Measurements from ENCODE around the gene ALCAM. TPM values are rescaled to one million over a fixed set of nuclear protein-coding genes. Genes with fewer than 3 reads are reported as not detected.

Gene ALCAM
- total and polyA plus RNA-seq, 2 donors (not counting 3 experiments of a cell fraction or from before 2014, with no cell fraction given) = 46.3 to 118 TPM

DNA sequence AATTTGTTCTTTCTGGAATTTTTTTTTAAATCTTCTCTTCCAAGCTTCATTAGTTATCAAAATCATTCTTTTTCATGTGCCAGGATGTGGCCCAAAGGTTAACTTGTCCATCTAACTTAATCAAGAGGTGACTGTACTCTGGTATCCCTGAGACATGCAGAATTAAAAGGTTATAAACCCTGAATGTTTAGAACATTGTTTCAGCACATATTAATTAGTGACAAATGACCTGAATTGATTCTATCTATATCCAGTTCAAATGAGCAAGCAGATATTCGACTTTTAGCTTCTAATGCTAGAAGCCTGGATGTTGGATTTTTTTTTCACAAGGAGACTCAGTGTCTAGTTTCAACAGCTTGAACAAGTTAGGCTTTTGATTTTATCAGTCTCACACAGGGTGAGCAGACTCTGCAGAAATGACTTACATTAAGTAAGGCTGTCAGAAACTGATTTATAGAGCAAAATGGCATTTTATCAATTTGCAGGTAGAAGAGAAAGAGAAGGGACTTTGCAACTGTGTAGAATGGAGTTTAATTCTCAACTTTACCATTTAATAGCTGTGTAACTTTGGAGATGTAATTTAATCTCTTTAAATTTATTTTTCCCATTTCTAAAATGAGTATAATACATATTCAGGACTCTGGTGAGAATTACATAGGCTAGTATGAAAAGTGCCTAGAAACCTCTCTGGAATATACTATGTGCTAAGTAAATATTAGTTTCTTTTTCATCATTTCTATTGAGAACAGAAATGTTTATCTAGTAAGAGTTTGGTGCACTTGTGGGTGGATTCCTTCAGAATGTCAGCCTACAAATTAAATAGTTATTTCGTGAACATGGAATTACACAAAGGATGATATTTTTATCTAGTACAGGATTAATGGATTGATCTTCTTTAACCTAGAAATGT lies 100.0 kb downstream of the ALCAM start:
- DNase-seq (ENCODE audit: low read depth, low spot score) (no peak), FAIRE-seq (no peak)
- Histone ChIP-seq H3K4me3 (replicated peaks in 1 of 3; ENCODE audit: insufficient read depth in 1 of 3, low read depth in 1 of 3, low read length in 3 of 3) (no peak overlapping the region), H3K4me2 (ENCODE audit: insufficient read depth, low read length) (no peak overlapping the region), H3K9me3 (replicated peaks; ENCODE audit: control insufficient read depth, insufficient read depth, low read length) (no peaks in the 10 kb centered on the region), H2AFZ (ENCODE audit: low read depth, low read length) (no peak overlapping the region), H3K4me1 (ENCODE audit: control insufficient read depth, extremely low read depth, insufficient read depth, low read length) (peaks cover 10% of the 10 kb centered on the region), H3K27me3 (ENCODE audit: control insufficient read depth in 2 of 2, insufficient read depth in 2 of 2, low read length in 2 of 2) (no peaks in the 10 kb centered on the region), H3K79me2 (ENCODE audit: control insufficient read depth, insufficient read depth, low read length) (peaks cover 13% of the 10 kb centered on the region), H3K36me3 (ENCODE audit: control insufficient read depth in 2 of 2, extremely low read depth in 1 of 2, insufficient read depth in 2 of 2, low read length in 2 of 2) (no peaks in the 10 kb centered on the region), H3K9me1 (replicated peaks; ENCODE audit: control insufficient read depth, extremely low read depth, insufficient read depth, low read length) (no peaks in the 10 kb centered on the region), H3K27ac (ENCODE audit: insufficient read depth, low read depth, low read length) (no peak overlapping the region), H3K9ac (replicated peaks; ENCODE audit: extremely low read depth, insufficient read depth, low read length) (no peak overlapping the region), H4K20me1 (replicated peaks; ENCODE audit: control insufficient read depth, extremely low read depth, insufficient read depth, low read length) (no peaks in the 10 kb centered on the region)
- intact Hi-C loops (cut with micrococcal nuclease) (no loop called here), dilution Hi-C loops (cut with MboI; ENCODE audit: extremely low pct_ligation_motif_present, low sequenced_read_pairs) (no loop called here)
- no TSS peak for BruUV-seq (replicated peaks)
- POLR2A ChIA-PET = no interaction called here
- CTCF ChIA-PET = interaction anchor here (0.6 to 2.0 kb wide), 5 partner anchors 9 to 18 kb away, joined by 3 to 6 read pairs (median 4); no protein-coding TSS in a partner anchor
- TF ChIP-seq POLR2AphosphoS5 (IDR thresholded peaks at IDR 0.05; ENCODE audit: insufficient read depth, low read depth, low read length) (no peak), POLR2A (IDR thresholded peaks at IDR 0.05; ENCODE audit: low read depth, low read length) (no peak), CTCF (IDR thresholded peaks at IDR 0.05; ENCODE audit: extremely low read depth in 1 of 2, insufficient read depth in 1 of 2, low read depth in 1 of 2, low read length in 2 of 2) (no peak), MAX (IDR thresholded peaks at IDR 0.05; ENCODE audit: insufficient read depth, insufficient read length) (no peak), FOS (IDR thresholded peaks at IDR 0.05; ENCODE audit: borderline replicate concordance, insufficient read depth, low read length) (no peak), JUN (IDR thresholded peaks at IDR 0.05; ENCODE audit: borderline replicate concordance, insufficient read depth, insufficient read length, low read depth) (no peak), EZH2 (IDR thresholded peaks at IDR 0.05; ENCODE audit: borderline replicate concordance, low read depth, low read length, severe bottlenecking) (no peak), GATA2 (IDR thresholded peaks at IDR 0.05; ENCODE audit: insufficient read depth, insufficient read length, low read depth, low read length) (no peak), MYC (IDR thresholded peaks at IDR 0.05; ENCODE audit: low read depth, low read length) (no peak)
